ENCODE data around the gene OPN4. TPM values are rescaled to one million over a fixed set of nuclear protein-coding genes. Genes with fewer than 3 reads are reported as not detected.

The OPN4 gene
- total and polyA plus RNA-seq, 2 of the 8 experiments (the other 6 are each of a cell fraction or from before 2014, with no cell fraction given): not detected

- TF ChIP-seq RAD21 (IDR thresholded peaks at IDR 0.05 in 1 of 2, conservative IDR thresholded peaks at IDR 0.05 in 1 of 2; ENCODE audit: low read depth in 2 of 2, low read length in 2 of 2): no peak
- no peak for TF ChIP-seq SP4 (IDR thresholded peaks at IDR 0.05; ENCODE audit: low read length)
- TF ChIP-seq BACH1 (IDR thresholded peaks at IDR 0.05; ENCODE audit: low read length): no peak
Measured at GRCh38 chr10:86685893-86686632, 31.7 kb downstream of the OPN4 start (continued).

Data from H1 (cell line).